ENCODE data around the gene CD300A.
A peak's percentile ranks its signal among the peaks of the same experiment; 100 is the strongest.

Gene CD300A

DNA sequence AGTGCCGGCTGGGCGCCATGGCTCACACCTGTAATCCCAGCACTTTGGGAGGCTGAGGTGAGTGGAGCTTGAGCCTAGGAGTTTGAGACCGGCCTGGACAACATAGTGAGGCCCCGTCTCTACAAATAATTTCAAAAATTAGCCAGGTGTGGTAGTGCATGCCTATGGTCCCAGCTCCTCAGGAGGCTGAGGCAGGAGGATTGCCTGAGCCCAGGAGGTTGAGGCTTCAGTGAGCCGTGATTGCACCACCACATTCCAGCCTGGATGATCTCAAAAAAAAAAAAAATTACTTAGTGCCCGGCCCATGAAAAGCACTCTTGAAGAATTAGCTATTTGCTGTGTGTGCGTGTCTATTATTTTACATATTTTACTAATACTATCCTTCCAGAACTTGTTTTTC lies 24.9 kb upstream of the CD300A start:
- no peak for DNase-seq

DNA sequence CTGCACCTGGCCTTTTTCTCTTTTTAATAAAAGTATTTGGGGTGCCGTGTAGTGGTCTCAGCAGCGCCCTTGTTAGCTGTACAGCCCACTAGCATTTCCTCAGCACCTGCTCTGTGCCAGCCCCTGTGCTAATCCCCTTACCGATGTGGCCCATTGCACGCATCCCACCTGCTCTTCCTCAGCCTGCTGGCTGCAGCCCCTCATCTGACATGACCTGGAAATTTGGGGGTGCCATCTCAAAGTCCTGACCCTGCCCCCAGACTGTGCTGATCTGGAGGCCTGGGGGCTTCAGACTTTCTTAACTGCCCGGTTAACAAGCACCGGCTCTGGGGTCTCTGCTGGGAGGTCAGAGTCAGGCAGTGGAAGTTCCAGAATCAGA lies 24.2 kb upstream of the CD300A start:
- DNase-seq: no peak

DNA sequence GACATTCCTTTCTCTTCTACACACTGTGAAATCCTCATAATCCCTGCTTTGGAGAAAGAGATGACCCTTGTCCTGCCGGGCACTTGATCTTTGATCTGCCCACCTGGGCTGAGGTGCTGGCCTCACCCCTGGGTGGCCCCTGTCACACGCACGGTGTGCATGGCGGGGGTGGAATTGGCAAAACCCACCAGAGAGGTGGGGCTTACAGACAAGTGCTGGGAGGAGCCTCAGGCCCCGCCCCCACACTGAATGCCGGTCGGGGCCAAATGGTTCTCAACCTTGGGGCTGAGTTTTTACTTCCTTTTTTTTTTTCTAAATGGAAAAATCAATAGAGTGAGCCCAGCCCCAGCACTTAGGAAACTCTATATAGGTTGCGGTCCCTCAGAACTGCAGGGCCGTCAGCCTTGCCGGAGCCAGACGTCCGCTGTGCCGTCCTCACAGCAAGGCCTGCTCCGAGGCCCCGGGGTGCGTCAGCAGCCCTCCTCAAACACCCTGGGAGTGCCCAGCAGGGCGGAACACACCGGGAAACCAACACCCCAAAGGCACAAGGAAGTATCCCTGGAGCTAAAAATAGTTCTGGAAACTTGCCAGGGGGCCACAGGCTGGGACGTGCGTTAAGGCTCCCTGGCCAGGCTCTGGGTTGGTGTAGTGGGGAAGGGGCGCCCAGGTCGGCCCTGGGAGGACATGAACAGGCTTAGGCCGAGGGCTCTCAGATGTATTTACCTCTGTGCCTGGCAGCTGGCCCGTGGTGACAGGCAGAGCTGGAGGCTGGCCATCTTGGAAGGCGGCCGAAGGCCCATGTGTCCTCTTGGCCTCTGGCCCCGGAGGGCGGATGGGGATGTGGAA lies 23.5 kb upstream of the CD300A start:
- DNase-seq: peak; percentile 41

DNA sequence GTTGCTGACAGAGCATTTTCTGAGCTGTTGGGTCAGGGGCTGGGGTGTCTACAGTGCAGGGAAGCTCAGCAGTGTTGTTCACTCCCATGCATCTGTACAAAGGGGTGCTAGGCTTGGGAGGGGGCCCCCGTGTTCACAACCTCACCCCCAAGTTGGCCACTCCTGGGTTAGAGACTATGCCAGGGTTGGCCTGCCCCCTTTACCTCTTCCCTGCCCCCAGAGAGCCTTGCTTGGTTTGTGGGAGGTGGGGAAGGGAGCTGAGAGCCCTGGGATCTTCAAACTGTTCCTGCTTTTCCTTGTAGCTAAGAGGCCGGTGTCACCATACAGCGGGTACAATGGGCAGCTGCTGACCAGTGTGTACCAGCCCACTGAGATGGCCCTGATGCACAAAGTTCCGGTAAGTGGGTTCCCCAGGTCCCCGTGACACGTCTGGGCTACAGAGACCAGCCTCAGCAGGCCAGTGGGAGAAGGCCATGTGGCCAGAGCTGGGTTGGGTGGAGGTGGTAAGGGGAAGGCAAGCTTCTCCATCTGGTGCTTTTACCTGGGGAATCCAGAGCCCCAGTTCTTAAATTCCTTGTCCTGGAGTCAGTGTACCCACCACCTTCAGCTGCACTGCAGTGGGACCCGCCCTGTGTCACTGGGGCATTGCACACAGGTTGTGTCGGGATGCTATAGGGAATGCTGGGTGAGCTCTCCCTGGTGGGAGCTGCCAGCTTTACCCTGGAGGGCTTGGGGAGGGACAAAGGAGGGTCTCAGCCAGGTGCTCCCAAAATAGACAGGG lies 22.7 kb upstream of the CD300A start:
- no peak for DNase-seq

DNA sequence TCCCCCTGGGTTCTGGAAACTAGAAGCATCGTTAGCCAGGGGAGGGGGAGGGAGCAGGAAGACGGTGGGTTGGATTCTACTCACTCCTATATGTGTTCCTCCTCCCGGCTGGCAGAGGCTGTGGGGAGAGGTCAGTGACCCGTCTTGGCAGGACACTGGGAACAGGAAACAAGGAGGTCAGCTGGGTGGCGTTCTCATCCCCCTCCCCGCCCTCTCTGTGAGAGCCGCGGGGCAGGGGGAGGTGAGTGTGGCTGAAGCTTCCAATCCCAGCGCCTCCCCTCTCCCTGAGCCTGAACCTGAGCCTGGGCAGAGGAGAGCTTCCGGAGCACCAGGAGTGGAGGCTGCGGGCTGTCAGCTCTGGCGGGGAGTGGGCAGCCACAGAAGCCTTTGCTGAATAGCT lies 22.0 kb upstream of the CD300A start:
- no peak for DNase-seq

DNA sequence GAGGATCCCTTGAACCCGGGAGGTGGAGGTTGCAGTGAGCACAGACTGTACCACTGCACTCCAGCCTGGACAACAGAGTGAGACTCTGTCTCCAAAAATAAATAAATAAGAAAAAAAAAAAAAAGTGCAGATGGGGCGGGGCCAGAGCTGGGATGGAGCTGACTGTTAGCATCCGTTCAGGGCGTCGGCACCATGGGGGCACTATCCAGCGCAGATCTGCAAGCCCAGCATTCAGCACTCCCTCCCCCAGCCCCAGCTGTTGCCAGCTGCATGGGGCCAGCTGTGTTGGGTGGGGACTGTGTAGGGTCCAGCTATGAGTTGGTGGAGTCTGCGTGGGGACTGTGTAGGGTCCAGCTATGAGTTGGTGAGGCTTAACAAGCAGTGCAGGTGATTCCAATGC lies 21.3 kb upstream of the CD300A start:
- DNase-seq: no peak

DNA sequence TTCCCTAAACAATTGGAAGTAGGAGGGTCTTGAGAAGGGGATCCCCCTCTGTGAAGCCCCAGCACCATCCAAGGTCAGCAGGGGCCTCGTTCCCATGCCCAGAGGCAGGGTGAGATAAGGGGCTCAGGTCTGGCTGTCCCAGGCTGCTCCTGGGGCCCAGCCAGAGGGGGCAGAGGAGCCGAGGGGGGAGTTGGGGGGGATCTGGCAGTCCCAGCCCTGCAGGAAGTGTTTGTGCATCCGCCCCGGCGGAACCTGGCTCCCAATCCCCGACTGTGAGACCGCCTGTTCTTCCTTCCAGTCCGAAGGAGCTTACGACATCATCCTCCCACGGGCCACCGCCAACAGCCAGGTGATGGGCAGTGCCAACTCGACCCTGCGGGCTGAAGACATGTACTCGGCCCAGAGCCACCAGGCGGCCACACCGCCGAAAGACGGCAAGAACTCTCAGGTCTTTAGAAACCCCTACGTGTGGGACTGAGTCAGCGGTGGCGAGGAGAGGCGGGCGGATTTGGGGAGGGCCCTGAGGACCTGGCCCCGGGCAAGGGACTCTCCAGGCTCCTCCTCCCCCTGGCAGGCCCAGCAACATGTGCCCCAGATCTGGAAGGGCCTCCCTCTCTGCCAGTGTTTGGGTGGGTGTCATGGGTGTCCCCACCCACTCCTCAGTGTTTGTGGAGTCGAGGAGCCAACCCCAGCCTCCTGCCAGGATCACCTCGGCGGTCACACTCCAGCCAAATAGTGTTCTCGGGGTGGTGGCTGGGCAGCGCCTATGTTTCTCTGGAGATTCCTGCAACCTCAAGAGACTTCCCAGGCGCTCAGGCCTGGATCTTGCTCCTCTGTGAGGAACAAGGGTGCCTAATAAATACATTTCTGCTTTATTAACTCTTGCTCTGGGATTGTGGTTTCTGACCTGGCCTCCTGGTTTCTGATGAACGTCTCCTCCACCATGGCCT lies 19.6 kb upstream of the CD300A start:
- no peak for DNase-seq

DNA sequence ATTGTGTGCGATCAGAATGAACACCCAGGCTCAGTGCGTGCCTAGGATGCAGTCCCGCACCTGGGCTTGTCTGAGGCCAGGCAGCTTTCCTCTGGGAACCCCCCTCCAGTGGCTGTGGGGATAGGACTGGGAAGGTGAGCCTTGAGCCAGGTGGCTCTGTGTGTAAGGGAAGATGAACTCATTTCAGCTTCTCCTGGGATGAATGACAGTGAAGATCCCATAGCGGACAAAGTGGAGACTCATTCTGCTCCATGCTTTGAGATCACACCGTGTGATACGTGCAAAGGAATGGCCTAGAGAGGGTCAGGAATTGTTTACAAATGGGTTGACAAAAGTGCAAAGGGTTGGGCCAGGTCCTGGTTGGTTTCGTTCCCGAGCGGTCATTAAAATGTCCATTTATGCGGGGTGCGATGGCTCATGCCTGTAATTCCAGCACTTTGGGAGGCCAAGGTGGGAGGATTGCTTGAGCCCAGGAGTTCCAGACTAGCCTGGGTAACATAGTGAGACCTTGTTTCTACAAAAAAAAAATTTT lies 18.7 kb upstream of the CD300A start:
- no peak for DNase-seq

DNA sequence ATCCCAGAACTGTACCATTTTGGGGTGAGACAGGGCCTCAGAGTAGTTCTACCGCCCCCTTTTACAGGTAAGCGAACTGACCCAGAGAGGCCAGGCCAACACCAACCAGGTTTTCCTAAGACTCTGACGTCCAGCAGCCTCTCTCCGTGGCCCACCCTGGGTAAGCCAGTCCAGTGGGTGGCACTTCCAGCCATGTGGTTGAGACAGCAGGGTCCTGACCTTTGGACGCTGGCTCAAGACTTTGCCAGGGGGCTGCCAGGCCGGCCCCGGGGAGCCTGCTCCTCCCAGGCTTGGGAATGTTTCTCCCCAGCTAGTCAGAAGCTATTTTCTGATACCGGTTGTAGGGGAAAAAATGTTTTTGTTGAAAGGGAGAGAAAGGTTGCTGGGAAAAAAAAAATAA lies 17.7 kb upstream of the CD300A start:
- no peak for DNase-seq

DNA sequence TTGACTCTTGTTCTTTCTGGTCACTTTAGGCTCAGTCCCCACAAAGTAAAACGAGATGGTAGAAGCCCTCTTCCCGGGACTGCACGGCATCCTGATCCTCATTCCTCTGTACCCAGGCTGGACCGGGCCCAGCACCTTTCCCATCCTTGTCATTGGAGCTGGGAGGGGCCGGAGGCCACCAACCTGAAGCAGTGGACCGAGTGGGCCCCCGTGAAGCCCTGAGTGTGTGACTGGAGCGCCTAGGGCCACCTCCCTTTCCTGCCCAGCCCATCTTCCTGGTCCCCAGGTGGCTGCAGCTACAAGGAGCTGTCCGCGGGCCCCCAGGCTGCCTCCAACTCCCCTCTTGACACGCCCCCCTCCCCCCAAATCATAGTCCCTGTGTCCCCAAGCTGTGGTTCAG lies 17.1 kb upstream of the CD300A start:
- DNase-seq: no peak

DNA sequence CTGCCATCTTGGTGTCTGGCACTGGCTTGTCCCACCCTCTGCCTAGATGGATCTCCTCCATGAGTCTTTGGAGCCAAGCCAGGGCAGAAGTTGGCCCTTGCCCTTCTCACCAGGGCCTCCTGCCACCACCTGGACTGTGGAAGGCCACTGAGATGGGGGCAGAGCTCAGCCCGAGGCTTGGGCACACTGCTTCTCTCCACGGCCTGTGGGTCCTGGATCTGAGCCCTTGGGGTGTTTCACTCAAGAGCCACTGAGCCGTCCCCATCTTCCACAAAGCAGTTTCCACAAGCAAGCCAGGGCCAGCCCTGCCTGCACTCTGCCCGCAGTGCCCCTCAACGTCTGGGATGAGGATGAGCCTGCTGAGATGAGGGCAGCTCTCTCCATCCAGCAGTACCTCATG lies 16.7 kb upstream of the CD300A start:
- no peak for DNase-seq

DNA sequence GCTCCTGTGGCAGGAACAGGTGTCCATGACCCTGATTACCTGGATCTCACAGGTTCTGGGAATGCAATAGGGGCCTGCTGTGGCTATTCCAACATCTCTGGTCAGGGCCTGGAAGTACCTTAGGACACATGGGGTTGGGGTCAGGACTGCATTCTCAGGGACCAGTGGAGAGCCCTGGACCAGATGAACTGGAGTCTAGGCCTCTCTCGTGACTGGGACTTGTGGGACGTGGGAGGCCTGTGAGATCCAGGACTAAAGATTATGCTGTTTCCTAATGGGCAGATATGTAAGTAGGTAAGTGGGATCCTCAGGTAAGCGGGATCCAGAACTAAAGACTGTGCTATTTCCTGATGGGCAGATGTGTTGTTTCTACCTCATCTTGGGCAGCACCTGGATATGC lies 16.2 kb upstream of the CD300A start:
- no peak for DNase-seq

DNA sequence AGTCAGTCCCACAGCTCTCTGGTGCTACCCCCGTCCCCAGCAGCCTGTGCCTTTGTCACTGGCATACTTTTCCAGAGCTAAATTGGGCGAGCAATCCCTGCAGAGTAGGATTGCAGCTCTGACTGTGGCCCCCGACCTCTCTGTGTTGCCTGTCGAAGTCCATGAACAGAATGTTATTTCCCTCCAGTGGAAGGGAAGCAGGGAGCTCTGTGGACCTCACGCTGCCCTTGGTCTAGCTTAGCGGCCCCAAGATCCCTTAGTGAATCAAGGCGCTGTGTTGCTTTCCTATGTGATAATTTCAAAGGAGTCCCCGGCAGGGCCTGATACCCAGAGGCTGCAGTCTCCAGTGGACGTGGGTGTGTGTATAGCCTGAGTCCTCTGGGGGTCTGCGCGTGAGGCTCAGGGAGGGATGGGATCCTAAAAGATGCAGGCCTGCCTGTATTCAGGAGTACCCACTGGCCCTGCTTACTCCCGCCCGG lies 15.5 kb upstream of the CD300A start:
- no peak for DNase-seq

DNA sequence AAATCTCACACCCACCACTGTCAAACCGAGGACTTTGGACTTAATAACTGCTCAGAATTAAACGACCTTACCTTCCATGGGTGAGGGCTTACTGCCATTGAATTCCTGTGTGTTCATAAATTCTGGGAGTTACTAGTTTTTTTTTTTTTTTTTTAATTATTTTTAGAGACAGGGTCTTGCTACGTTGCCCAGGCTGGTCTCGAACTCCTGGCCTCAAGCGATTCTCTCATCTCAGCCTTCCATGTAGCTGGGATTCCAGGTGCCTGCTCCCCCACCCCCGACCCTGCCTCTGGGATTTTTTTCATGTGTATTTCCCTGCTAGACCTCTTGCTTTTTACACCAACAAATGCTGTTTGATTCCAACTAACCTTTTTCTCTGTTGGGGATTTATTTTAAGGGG lies 14.9 kb upstream of the CD300A start:
- no peak for DNase-seq

DNA sequence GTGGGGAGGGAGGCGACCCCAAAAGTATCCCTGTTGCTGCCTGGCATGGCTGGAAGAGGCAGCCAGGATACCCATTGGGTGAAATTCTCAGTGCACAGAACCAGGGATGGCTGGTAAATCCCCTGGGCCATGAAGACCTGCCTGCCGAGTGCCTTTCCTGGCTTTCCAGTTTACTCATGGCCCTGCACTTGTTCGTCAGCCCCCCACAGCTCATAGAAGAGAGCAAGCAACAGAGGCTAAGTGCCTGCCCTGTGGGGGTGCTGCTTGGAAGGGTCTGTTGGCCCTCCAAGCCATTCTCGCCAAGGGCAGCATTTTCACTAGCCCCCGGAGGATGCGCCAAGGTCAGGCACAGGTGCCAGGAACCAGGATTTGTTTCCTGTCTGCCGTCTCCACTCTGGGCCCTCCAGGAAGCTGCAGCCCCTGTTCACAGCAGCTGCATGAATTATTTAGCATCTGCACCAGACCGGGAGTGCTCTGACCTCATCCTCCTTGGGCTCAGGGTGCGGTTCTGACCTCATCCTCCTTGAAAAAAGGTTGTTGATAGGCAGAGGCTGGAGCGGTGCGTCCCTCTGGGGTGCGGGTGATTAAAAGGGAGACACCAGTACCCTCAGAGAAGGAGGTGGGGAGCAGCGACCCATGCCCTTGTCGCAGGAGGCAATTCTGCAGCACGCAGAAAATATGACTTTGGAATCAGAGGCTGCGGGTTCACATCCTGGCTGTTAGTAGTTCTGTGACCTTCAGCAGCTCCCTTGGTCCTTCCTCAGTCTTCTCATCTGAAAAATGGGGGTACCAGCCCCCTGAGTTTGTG lies 14.2 kb upstream of the CD300A start:
- no peak for DNase-seq

DNA sequence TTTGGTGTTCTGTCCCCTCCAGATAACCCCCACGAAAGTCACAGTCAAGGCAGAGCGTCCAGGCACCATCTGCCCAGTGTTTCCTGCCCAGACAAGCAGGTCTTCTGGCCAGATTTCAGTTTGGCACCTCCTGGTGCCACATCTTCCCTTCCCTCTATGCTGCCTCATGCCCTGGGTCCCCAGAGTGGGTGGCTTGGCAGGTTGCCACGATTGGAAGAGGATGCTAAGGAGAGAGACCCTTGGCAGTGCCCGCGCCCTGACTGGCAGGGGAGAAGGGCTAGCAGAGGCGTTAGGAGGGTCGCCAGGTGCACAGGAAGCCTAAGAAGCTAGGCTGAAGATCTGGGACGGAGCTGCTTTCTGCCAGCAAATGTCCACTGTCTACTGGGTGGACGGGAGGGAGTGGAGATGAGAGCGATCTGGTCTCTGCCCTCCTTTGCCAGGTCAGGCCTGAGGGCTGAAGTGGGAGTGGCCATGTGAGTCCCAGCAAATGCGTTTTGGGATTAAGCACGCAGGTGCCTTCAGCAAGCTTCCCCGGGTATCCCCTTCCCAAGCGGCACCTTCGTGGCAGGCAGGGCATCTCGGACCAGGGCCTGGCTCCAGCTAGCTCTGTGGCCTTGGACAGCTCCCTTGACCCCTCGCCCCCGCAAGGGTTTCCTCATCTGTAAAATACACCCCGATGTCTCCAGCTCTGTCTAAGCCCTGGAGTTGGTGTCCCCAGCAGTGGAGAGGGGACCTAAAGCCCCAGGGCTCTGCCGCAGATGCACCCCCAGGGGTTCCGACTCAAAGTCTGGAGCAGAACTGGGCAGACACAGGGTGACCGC lies 13.4 kb upstream of the CD300A start:
- no peak for DNase-seq

DNA sequence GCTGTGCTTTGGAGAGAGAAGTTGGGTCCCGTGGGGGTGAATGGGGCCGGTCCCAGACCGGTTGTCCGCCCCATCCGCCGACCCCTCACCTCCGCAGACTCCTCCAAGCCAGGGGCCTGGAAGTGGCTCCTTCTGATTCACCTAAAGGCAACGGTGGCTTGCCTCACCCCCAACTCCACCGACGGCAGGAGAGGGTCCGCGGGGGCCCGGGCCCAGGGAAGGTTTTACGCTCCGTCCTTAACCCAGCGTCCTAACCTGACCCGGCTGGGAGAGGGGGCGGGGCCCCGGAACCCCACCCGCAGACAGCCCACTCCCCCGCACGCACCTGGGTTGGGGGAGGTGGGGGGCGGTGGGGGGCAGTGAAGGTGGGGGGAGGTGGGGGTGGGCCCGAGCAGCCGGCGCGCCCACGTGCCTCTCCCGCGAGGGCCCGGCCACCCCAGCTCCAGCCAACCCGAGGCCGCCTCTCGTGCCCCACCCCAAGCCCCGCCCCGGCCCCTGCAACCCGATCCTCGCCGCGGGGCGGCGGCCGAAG lies 12.7 kb upstream of the CD300A start:
- peak; percentile 84 for DNase-seq

DNA sequence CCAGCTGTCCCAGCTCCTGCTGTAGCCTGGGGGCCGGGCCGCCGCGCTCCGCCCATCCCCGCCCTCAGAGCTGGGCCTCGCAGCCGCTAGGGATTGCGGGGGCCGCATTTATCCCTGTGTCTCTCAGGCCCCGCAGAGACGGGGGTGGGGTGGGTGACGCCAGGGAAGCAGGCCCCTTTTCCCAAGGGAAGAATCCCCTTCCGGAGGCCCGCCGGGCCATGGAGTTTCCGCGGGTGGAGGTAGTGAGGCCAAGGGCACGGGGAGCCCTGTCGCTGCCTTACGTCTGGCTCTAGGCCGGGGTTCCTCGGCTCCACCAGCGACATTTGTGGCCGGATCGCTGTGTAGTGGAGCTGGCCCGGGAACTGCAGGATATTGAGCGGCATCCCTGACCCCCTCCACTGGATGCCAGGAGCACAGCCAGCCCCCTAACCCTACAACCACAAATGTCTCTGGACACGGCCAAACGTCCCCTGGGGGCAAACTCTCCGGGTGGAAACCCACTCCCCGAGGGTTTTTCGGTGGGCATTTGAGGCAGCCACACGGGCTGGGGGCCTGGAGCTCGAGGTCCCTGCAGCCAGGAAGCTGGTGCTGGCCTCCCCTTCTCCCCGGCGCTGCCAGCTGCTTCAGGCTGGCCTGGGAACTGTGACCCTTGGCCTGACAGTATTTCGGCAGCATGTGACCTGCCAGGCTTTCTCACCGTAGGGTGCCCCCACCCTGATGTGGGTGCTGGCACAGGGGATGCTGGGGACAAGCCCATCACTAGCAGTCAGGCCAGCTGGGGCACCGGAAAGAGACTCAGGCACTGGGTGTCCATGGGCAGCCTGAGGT lies 12.0 kb upstream of the CD300A start:
- no peak for DNase-seq

DNA sequence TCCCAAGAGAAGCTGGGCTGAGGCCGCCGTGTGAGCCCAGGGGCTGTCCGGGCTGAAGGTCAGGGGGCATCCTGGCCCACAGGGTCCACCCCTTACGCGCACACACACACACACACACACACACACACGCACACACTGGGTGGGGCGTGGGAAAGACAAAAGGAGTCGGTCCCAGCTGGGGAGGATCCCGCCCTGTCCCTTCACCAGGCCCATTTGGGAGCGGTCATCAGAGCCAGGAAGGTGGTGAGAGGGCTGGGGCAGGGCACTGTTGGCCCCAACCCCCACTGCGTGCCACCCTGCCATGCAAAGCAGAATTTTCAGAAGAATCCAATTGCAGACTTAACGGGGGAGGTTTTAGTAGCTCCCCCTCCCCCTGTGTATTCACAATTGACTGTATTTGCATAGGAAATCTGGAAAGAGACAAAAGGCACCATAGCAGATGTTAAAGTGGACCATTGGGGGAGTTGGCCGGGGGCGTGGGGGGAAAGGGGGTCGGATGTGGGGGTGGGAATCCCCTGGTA lies 11.3 kb upstream of the CD300A start:
- no peak for DNase-seq

DNA sequence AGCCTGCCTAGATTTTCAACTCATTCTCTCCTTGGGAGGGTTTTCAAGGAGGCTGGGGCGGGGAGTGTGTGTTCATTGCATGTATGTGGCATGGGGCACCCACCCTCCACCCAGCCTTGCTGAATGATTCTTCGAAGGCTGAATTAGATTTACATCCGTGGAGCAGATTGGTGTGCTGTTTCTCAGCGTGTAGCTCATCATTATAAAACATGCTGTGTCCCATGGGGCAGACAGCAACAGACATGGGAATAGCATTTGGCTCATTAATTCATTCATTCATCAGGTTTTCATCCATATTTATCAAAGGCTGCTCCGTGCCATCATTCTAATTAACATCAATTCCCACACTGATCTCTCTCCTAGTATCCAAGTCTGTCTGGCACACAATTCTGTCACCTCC lies 10.6 kb upstream of the CD300A start:
- no peak for DNase-seq
